MM.1S (cell line): Measurements from ENCODE around the gene KLHDC7B.

ENCODE experiments used
- EZH2 ChIP-seq: fragments of 300-600 bp; sonication (generic); optimal IDR thresholded peaks from 2 replicates; pipeline ENCODE3; 2017; ENCODE audit warnings: low read depth, mild to moderate bottlenecking, antibody characterized with exemption, low read length, mixed read lengths
- EZH2phosphoT487 ChIP-seq: fragments of 300-600 bp; sonication (generic); IDR thresholded peaks from 2 replicates; pipeline ENCODE4 v1.6.1; 2018; ENCODE audit warnings: antibody characterized with exemption, low read length
- TF ChIP-seq, protein P1 (sequence below): fragments of 300-600 bp; sonication (generic); IDR thresholded peaks from 2 replicates; pipeline ENCODE4 v1.5.1; 2016; ENCODE audit warnings: antibody characterized with exemption, low read length, mixed read lengths

DNA sequence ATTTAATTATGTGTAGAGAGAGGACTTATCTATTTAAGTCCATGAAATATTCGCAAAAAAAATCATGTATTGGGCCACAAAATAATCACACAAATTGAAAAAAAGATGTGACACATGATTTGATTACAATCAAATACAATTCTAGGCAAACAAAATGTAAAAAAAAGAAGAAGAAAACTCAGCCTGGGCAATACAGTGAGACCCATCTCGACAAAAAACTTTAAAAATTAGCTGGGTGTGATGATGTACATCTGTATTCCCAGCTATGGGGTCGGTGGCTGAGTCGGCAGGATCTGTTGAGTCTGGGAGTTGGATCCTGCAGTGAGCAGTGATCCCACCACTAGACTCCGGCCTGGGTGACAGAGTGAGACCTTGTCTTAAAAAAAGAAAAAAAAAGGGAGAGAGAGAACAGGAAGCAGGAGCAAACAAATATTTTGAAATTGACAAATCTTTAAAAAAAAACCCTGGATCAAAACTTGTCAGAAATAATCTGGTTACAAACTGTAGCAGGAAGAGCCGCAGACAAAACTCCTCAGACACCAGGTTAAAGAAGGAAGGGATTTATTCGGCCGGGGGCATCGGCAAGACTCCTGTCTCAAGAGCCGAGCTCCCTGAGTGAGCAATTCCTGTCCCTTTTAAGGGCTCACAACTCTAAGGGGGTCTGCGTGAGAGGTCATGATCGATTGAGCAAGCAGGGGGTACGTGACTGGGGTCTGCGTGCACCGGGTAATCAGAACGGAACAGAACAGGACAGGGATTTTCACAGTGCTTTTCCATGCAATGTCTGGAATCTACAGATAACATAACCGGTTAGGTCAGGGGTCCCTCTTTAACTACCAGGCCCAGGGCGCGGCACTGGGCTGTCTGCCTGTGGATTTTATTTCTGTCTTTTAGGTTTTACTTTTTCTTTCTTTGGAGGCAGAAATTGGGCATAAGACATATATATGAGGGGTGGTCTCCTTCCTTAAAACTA, 12.6 kb upstream of the KLHDC7B start:
- TF ChIP-seq, protein P1, sequence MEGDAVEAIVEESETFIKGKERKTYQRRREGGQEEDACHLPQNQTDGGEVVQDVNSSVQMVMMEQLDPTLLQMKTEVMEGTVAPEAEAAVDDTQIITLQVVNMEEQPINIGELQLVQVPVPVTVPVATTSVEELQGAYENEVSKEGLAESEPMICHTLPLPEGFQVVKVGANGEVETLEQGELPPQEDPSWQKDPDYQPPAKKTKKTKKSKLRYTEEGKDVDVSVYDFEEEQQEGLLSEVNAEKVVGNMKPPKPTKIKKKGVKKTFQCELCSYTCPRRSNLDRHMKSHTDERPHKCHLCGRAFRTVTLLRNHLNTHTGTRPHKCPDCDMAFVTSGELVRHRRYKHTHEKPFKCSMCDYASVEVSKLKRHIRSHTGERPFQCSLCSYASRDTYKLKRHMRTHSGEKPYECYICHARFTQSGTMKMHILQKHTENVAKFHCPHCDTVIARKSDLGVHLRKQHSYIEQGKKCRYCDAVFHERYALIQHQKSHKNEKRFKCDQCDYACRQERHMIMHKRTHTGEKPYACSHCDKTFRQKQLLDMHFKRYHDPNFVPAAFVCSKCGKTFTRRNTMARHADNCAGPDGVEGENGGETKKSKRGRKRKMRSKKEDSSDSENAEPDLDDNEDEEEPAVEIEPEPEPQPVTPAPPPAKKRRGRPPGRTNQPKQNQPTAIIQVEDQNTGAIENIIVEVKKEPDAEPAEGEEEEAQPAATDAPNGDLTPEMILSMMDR, result no peak
- TF ChIP-seq EZH2phosphoT487, result no peak
- TF ChIP-seq EZH2, result no peak
